ENCODE results near the gene DDX10.

- no peak for TF ChIP-seq CTCF (IDR thresholded peaks at IDR 0.05)
- no peak for TF ChIP-seq POLR2A (IDR thresholded peaks at IDR 0.05)
These were observed 93.6 kb downstream of the DDX10 start for GRCh38 chr11:108758458-108758857.

Data from adrenal gland (tissue), 5 donors.